GM10266 (cell line): Measurements from ENCODE around the gene STARD6.

ENCODE experiments used
- DNase-seq: peaks from one replicate; pipeline ENCODE4 v3.0.0; 2012; ENCODE audit errors: extremely low spot score
- TF ChIP-seq, protein P1 (sequence below): IDR thresholded peaks from 2 replicates; pipeline ENCODE4 v1.5.1; 2012; ENCODE audit warnings: mild to moderate bottlenecking, low read depth; ENCODE audit not compliant: control insufficient read depth, insufficient read depth; ENCODE audit errors: missing control alignments

STARD6 gene

DNA sequence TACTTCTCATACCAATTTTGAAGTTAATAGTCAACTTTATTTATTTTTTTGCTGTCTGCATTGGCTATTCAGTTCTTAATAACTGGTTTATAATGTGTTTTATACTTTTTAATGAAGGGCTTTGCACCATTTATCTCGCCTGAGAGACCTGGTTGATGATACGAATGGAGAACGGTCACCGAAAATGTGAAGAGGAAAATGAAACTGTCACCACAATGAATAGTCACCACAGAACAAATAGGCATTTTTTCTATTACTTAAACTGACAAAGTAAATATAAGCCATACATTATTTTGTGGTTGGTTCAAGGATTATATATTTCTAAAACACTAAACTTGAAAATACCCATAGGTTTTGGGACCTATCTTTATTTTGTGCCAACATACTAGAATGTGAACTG is 20.4 kb upstream of the STARD6 start:
- DNase-seq, result no peak
- TF ChIP-seq, protein P1, sequence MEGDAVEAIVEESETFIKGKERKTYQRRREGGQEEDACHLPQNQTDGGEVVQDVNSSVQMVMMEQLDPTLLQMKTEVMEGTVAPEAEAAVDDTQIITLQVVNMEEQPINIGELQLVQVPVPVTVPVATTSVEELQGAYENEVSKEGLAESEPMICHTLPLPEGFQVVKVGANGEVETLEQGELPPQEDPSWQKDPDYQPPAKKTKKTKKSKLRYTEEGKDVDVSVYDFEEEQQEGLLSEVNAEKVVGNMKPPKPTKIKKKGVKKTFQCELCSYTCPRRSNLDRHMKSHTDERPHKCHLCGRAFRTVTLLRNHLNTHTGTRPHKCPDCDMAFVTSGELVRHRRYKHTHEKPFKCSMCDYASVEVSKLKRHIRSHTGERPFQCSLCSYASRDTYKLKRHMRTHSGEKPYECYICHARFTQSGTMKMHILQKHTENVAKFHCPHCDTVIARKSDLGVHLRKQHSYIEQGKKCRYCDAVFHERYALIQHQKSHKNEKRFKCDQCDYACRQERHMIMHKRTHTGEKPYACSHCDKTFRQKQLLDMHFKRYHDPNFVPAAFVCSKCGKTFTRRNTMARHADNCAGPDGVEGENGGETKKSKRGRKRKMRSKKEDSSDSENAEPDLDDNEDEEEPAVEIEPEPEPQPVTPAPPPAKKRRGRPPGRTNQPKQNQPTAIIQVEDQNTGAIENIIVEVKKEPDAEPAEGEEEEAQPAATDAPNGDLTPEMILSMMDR, result no peak

GRCh38 chr18:54360406-54360805 is 2.7 kb upstream of the STARD6 start:
- TF ChIP-seq, protein P1, result no peak
- no peak for DNase-seq

DNA sequence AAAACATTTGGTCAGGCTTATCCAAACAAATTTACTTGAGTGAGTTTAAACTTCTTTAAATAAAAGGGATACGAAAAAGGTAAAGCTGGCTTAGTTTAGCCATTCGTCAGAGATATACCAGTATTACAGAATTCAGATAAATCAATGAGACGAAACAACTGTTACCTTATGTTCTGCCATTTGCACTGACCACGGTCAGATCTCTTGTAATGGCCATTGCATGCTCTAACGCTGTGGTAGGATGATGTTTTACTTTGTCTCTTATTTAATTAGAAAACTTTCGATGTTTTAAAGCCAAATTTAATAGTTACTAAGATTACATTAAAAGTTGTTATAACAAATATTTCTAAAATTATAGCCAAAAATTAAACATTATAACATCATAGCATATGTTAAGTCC is 1.6 kb upstream of the STARD6 start:
- TF ChIP-seq, protein P1, result no peak
- no peak for DNase-seq

GRCh38 chr18:54358495-54359040 is 910 bp upstream of the STARD6 start:
- TF ChIP-seq, protein P1, result no peak
- DNase-seq, result no peak

DNA sequence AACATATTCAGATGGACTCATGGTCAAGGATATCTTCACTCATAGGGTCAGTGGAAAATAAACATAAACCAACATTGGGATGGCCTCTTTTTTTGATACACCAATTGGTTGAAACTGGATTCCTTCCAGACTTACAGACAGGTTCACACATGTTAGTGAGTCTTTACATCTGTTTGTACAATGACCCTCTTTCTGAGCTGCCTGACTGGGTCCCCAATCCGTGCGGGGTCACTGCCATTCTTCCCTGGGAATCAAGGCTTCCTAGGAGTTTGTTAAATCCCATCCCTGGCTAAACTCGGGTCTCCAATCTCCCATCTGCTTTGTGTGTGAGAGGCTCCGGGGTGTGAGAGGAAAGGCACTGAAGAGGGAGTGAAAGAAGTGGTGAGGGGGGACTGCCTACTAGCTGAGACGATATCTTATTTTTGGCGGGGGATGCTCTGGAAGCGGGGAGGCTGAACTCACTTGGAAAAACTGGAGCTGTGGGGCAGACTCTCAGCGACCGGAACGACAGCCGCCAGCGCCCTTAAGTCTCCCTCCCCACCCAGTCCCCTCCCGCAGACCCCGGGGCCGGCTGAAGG is 487 bp downstream of the STARD6 start:
- DNase-seq, result no peak
- TF ChIP-seq, protein P1, result no peak

- TF ChIP-seq, protein P1, result no peak
- no peak for DNase-seq
Measured at GRCh38 chr18:54351186-54351585, 6.5 kb downstream of the STARD6 start.

- DNase-seq, result no peak
- TF ChIP-seq, protein P1, result no peak
Measured at GRCh38 chr18:54338230-54338629, 19.4 kb downstream of the STARD6 start.
